K562 (cell line): ENCODE measurements around the gene C1orf50. TPM values are rescaled to one million over a fixed set of nuclear protein-coding genes. Genes with fewer than 3 reads are reported as not detected.

ENCODE experiments used
- ATAC-seq: fragments of 200-7000 bp; cut with Tn5 transposase; 3 replicates; pipeline ENCODE4 v1.9.1; 2020; ENCODE audit warnings: moderate library complexity
- BruUV-seq: library from RNA; stranded (reverse); fragments of 400-500 nt; replicated peaks from 2 replicates; lab custom pipeline; 2021; lab: Mats Ljungman, UMichigan
- CTCF ChIA-PET: fragments of 300-600 bp; formaldehyde crosslinking; extraction: SDS; loops from one replicate; lab custom pipeline; 2021; ENCODE audit warnings: low intra/inter-chr PET ratio; lab: Yijun Ruan, JAX
- POLR2A ChIA-PET: fragments of 300-600, 350-650 bp; sonication (Branson Sonifier 250); formaldehyde crosslinking; extraction: SDS; loops from one replicate; lab custom pipeline; 2021; ENCODE audit warnings: antibody characterized with exemption, inconsistent platforms; lab: Yijun Ruan, JAX
- DNase-seq, 4 experiments: peaks; one replicate each; pipeline versions ENCODE4 v3.0.0 to v3.0.0-alpha.2; 2011 to 2018; ENCODE audit warnings: low spot score in 3 of 4, mixed read lengths in 3 of 4; ENCODE audit errors: extremely low read depth in 1 of 4
- FAIRE-seq: peaks from 2 replicates; lab custom pipeline; 2011; peaks lifted over from hg19 to GRCh38; lab: Jason Lieb, UNC
- H2AFZ ChIP-seq: 2 replicates; pipeline ENCODE4 v1.6.0; 2011; ENCODE audit warnings: low read depth, low read length, control low read depth, inconsistent platforms
- H3K27ac ChIP-seq: fragments of 200-600 bp; 3 replicates; pipeline ENCODE4 v1.8.0; 2011; ENCODE audit warnings: low read depth, mild to moderate bottlenecking, control low read depth, inconsistent platforms, low read length, moderate library complexity, mixed read lengths; ENCODE audit errors: extremely low read depth
- H3K27me3 ChIP-seq, 2 experiments: fragments of 300-600 bp in 1 of 2; 2 replicates in 1 of 2; 3 replicates in 1 of 2; pipeline versions ENCODE4 v1.6.0 to v1.8.0; 2011; ENCODE audit warnings: inconsistent platforms in 2 of 2, low read length in 2 of 2, mild to moderate bottlenecking in 1 of 2, mixed read lengths in 1 of 2, moderate library complexity in 1 of 2; ENCODE audit not compliant: control insufficient read depth in 2 of 2, insufficient read depth in 2 of 2
- H3K36me3 ChIP-seq: fragments of 300-600 bp; 3 replicates; pipeline ENCODE4 v1.8.0; 2011; ENCODE audit warnings: mild to moderate bottlenecking, low read length, inconsistent platforms; ENCODE audit not compliant: control insufficient read depth, insufficient read depth
- H3K4me1 ChIP-seq, 2 experiments: fragments of 200-600 bp in 1 of 2; replicated peaks in 1 of 2; 2 replicates in 1 of 2; 3 replicates in 1 of 2; pipeline versions ENCODE4 v1.5.1 to v1.8.0; 2011; ENCODE audit warnings: inconsistent platforms in 2 of 2, low read length in 2 of 2, mild to moderate bottlenecking in 1 of 2, mixed read lengths in 1 of 2, moderate library complexity in 1 of 2; ENCODE audit not compliant: control insufficient read depth in 2 of 2, insufficient read depth in 2 of 2
- H3K4me2 ChIP-seq: 2 replicates; pipeline ENCODE4 v1.6.1; 2011; ENCODE audit warnings: low read length, control low read depth, inconsistent platforms, mixed read lengths; ENCODE audit not compliant: insufficient read depth
- H3K4me3 ChIP-seq: fragments of 200-600 bp; sonication (generic), shearing (Covaris generic); 2 replicates; pipeline ENCODE4 v1.5.1; 2016; ENCODE audit warnings: control low read depth, inconsistent platforms
- H3K79me2 ChIP-seq: fragments of 200-600 bp; 3 replicates; pipeline ENCODE4 v1.8.0; 2011; ENCODE audit warnings: low read length, inconsistent platforms; ENCODE audit not compliant: control insufficient read depth, insufficient read depth
- H3K9ac ChIP-seq, 2 experiments: 2 replicates each; pipeline versions ENCODE4 v1.6.0 to v1.6.1; 2011; ENCODE audit warnings: low read depth in 2 of 2, low read length in 2 of 2, control low read depth in 1 of 2, inconsistent platforms in 1 of 2, mild to moderate bottlenecking in 1 of 2, mixed read lengths in 1 of 2; ENCODE audit not compliant: insufficient read depth in 1 of 2
- H3K9me1 ChIP-seq: one replicate; pipeline ENCODE4 v1.6.0; 2011; ENCODE audit warnings: inconsistent platforms, mild to moderate bottlenecking, low read length, moderate library complexity; ENCODE audit not compliant: control insufficient read depth, insufficient read depth
- H3K9me3 ChIP-seq: replicated peaks from 2 replicates; pipeline ENCODE4 v1.5.1; 2011; ENCODE audit warnings: low read depth, low read length, inconsistent platforms; ENCODE audit not compliant: control insufficient read depth, insufficient read depth
- H4K20me1 ChIP-seq: replicated peaks from 2 replicates; pipeline ENCODE4 v1.6.1; 2011; ENCODE audit warnings: low read length, inconsistent platforms, mixed read lengths; ENCODE audit not compliant: control insufficient read depth, insufficient read depth
- ATF2 ChIP-seq: sonication (generic); formaldehyde crosslinking; IDR thresholded peaks from 2 replicates; pipeline ENCODE4 v1.8.1; 2022; ENCODE audit warnings: missing genetic modification reagents
- CHD1 ChIP-seq: fragments of 200-600 bp; sonication (generic); IDR thresholded peaks from one replicate; pipeline ENCODE4 v1.6.1; 2012; ENCODE audit warnings: mild to moderate bottlenecking, moderate library complexity, low read length, inconsistent platforms
- FUS ChIP-seq: fragments of 200-400 bp; formaldehyde crosslinking; optimal IDR thresholded peaks from 2 replicates; pipeline ENCODE3; 2017; ENCODE audit warnings: low read depth, low read length
- MYBL2 ChIP-seq, 2 experiments: fragments of 450-650 bp in 1 of 2; sonication (generic) in 1 of 2; formaldehyde crosslinking in 1 of 2; IDR thresholded peaks; 2 replicates each; pipeline versions ENCODE4 v1.6.1 to v1.8.1; 2017 to 2022; ENCODE audit warnings: borderline replicate concordance in 1 of 2, inconsistent platforms in 1 of 2, low read depth in 1 of 2, mild to moderate bottlenecking in 1 of 2, missing genetic modification reagents in 1 of 2, moderate library complexity in 1 of 2
- PHF8 ChIP-seq: fragments of 200-600 bp; sonication (generic); IDR thresholded peaks from 2 replicates; pipeline ENCODE4 v1.6.1; 2012; ENCODE audit warnings: mixed run types, mild to moderate bottlenecking, inconsistent platforms, low read length, moderate library complexity, borderline replicate concordance
- SMAD1 ChIP-seq: fragments of 150-350 bp; IDR thresholded peaks from 2 replicates; pipeline ENCODE4 v1.6.1; 2014; ENCODE audit warnings: low read length, low read depth; ENCODE audit not compliant: partially characterized antibody
- SRSF9 ChIP-seq: fragments of 200-400 bp; formaldehyde crosslinking; IDR thresholded peaks from 2 replicates; pipeline ENCODE4 v1.6.1; 2017; ENCODE audit warnings: low read depth, low read length, borderline replicate concordance
- ZBED1 ChIP-seq: IDR thresholded peaks from 2 replicates; pipeline ENCODE4 v1.6.1; 2014
- ZBTB34 ChIP-seq: fragments of 250-450 bp; sonication (Bioruptor Pico); IDR thresholded peaks from 2 replicates; pipeline ENCODE4 v1.8.0; 2021; ENCODE audit warnings: mild to moderate bottlenecking, moderate library complexity
- ZC3H11A ChIP-seq: IDR thresholded peaks from 2 replicates; pipeline ENCODE4 v1.6.1; 2012; ENCODE audit warnings: low read depth, low read length, improper control_type of control experiment
- ZHX1 ChIP-seq: fragments of 150-350 bp; conservative IDR thresholded peaks from 2 replicates; pipeline ENCODE4 v1.6.1; 2014; ENCODE audit warnings: low read length
- ZNF232 ChIP-seq: sonication (generic); formaldehyde crosslinking; IDR thresholded peaks from 2 replicates; pipeline ENCODE4 v1.8.0; 2022; ENCODE audit warnings: mild to moderate bottlenecking, missing genetic modification reagents
- ZNF280A ChIP-seq: fragments of 450-650 bp; IDR thresholded peaks from 2 replicates; pipeline ENCODE4 v1.6.1; 2018; ENCODE audit warnings: mild to moderate bottlenecking, low read depth; ENCODE audit not compliant: partially characterized antibody
- ZNF384 ChIP-seq: IDR thresholded peaks from 2 replicates; pipeline ENCODE4 v1.6.1; 2012; ENCODE audit warnings: low read depth, low read length, improper control_type of control experiment
- WGBS: fragments of 100-300 bp; shearing (Covaris generic); methylation state at CpG from one replicate; pipeline ENCODE4 v1.1.6; 2016; ENCODE audit warnings: low coverage, mixed read lengths; ENCODE audit not compliant: insufficient coverage; ENCODE audit errors: missing lambda C conversion rate; 5-methylcytosine and 5-hydroxymethylcytosine counted together
- in situ Hi-C: fragments of 300-500 bp; cut with MboI; formaldehyde crosslinking; loops from 4 replicates; pipeline ENCODE4 v1.15.0; 2018; ENCODE audit warnings: inconsistent platforms, mixed read lengths
- intact Hi-C: fragments of 100-400 bp; cut with micrococcal nuclease; formaldehyde crosslinking; loops from 2 replicates; pipeline ENCODE4 v1.14.2; 2022
- polyA plus RNA-seq, 8 experiments: library from polyadenylated mRNA; depleted of rRNA in 4 of 8; stranded (reverse) in 5 of 8; unstranded in 3 of 8; fragments of >200 nt; fragmentation: Nextera tagmentation in 2 of 8; fragmentation: Illumina TruSeq in 1 of 8; extraction: Ambion mirVana in 2 of 8; extraction: Trizol in 1 of 8; gene quantifications; 2 replicates each; pipeline versions ENCODE4 v1.2.1 to v1.2.3, GENCODE V29; 2011 to 2014; ENCODE audit warnings: inconsistent platforms in 1 of 8, missing spikeins in 1 of 8
- total RNA-seq, 7 experiments: library from RNA; depleted of rRNA in 6 of 7; stranded (reverse); fragments of >200 nt in 6 of 7; fragmentation: Illumina TruSeq in 2 of 7; extraction: Trizol in 2 of 7; gene quantifications; 2 replicates each; pipeline versions ENCODE4 v1.2.1 to v1.2.3, GENCODE V29; 2011 to 2021; ENCODE audit warnings: low replicate concordance in 1 of 7

The C1orf50 gene
- total and polyA plus RNA-seq, 9 of the 15 experiments (the other 6 are each of a cell fraction or from before 2014, with no cell fraction given), result 0.55 to 13.9 (median 5.2) TPM

- TF ChIP-seq ATF2 (CRISPR knock-in tag), result no peak
- no peak for TF ChIP-seq ZNF384
- no peak for TF ChIP-seq ZBTB34 (CRISPR knock-in tag)
- no peak for TF ChIP-seq FUS
- TF ChIP-seq, all 486 proteins: peak for 0
Measured at GRCh38 chr1:42769811-42770210, 2.8 kb downstream of the C1orf50 start (continued).

GRCh38 chr1:42773420-42773819, 6.4 kb downstream of the C1orf50 start:
- in situ Hi-C loops (no loop called here), intact Hi-C loops (no loop called here)
- FAIRE-seq (no peak), ATAC-seq (no peak), DNase-seq (no peak)
- Histone ChIP-seq H2AFZ (no peak overlapping the region), H3K79me2 (peaks cover 35% of the 10 kb centered on the region), H3K4me3 (no peak overlapping the region), H4K20me1 (no peaks in the 10 kb centered on the region), H3K9ac (no peak overlapping the region), H3K27ac (no peak overlapping the region), H3K27me3 (no peaks in the 10 kb centered on the region), H3K4me1 (no peaks in the 10 kb centered on the region; a peak in 2 of 5 replicates), H3K9me3 (no peaks in the 10 kb centered on the region), H3K4me2 (no peak overlapping the region), H3K36me3 (peaks cover 74% of the 10 kb centered on the region), H3K9me1 (no peaks in the 10 kb centered on the region)
- POLR2A ChIA-PET, result no interaction called here
- BruUV-seq, result no TSS peak
- WGBS, result 47% methylated on average over 2 of the region's 2 CpGs
- CTCF ChIA-PET, result interaction anchor here (0.7 kb wide), 1 partner anchor 21 kb away, joined by 4 read pairs; no protein-coding TSS in a partner anchor
- TF ChIP-seq PHF8 (no peak), ZNF280A (no peak), MYBL2 (IDR thresholded peaks at IDR 0.05; ENCODE audit: low read depth) (no peak), MYBL2 (CRISPR knock-in tag; IDR thresholded peaks at IDR 0.05; ENCODE audit: borderline replicate concordance) (no peak), ZHX1 (no peak), CHD1 (no peak), ZC3H11A (no peak), SRSF9 (no peak), ZNF232 (CRISPR knock-in tag) (no peak), SMAD1 (no peak), ZBED1 (no peak)
